ENCODE measurements around the gene FRRS1.

- no peak for TF ChIP-seq POLR2A (IDR thresholded peaks at IDR 0.05)
- TF ChIP-seq CTCF (IDR thresholded peaks at IDR 0.05): peak; percentile 91 to 92 (median 91)
These were observed 58.8 kb downstream of the FRRS1 start for GRCh38 chr1:99707535-99708142.

All from right lobe of liver (tissue), 4 donors.